Ishikawa (cell line): ENCODE data around the gene OXER1.

Experiments
- EP300 ChIP-seq: IDR thresholded peaks from 2 replicates; pipeline ENCODE4 v1.6.1; 2012; ENCODE audit warnings: borderline replicate concordance
- RAD21 ChIP-seq: IDR thresholded peaks from 2 replicates; pipeline ENCODE4 v1.6.1; 2012; ENCODE audit warnings: low read depth
- TAF1 ChIP-seq: IDR thresholded peaks from 2 replicates; pipeline ENCODE4 v1.6.1; 2012; ENCODE audit warnings: low read depth, mild to moderate bottlenecking
- TEAD4 ChIP-seq: IDR thresholded peaks from 2 replicates; pipeline ENCODE4 v1.6.1; 2012
- YY1 ChIP-seq: IDR thresholded peaks from 2 replicates; pipeline ENCODE4 v1.6.1; 2012; ENCODE audit warnings: low read depth
- TF ChIP-seq, protein P1 (sequence below): IDR thresholded peaks from 2 replicates; pipeline ENCODE4 v1.6.1; 2012

GRCh38 chr2:42791606-42792005, 27.7 kb upstream of the OXER1 start:
- TF ChIP-seq EP300 (no peak), TEAD4 (no peak), RAD21 (no peak), TAF1 (no peak), YY1 (no peak)
- TF ChIP-seq, protein P1, sequence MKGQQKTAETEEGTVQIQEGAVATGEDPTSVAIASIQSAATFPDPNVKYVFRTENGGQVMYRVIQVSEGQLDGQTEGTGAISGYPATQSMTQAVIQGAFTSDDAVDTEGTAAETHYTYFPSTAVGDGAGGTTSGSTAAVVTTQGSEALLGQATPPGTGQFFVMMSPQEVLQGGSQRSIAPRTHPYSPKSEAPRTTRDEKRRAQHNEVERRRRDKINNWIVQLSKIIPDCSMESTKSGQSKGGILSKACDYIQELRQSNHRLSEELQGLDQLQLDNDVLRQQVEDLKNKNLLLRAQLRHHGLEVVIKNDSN, result no peak
